ENCODE results near the gene CTSF. TPM values are rescaled to one million over a fixed set of nuclear protein-coding genes. Genes with fewer than 3 reads are reported as not detected.

CTSF gene
- total RNA-seq, 1 experiment from 2014 or later, result 11.8 TPM

- Mint-ChIP-seq H3K27ac (ENCODE audit: low read depth, unreplicated experiment) (no peak overlapping the region), H3K27me3 (ENCODE audit: insufficient read depth, unreplicated experiment) (no peaks in the 10 kb centered on the region), H3K36me3 (ENCODE audit: insufficient read depth, unreplicated experiment) (peaks cover 26% of the 10 kb centered on the region), H3K9me3 (ENCODE audit: unreplicated experiment) (no peaks in the 10 kb centered on the region), H3K4me3 (ENCODE audit: unreplicated experiment) (no peak overlapping the region), H3K4me1 (ENCODE audit: insufficient read depth, unreplicated experiment) (peaks cover 11% of the 10 kb centered on the region)
- ChIA-PET CTCF (interaction anchor here (1.4 kb wide), 1 partner anchor 30 kb away, joined by 3 read pairs; no protein-coding TSS in a partner anchor), POLR2A (interaction anchor here (1.8 kb wide), 1 partner anchor 16 kb away, joined by 6 read pairs; the partner anchor contains the start of gene RBM14)
- TF ChIP-seq CTCF (IDR thresholded peaks at IDR 0.05; ENCODE audit: unreplicated experiment), result no peak
- intact Hi-C loops (cut with micrococcal nuclease), result no loop called here
- DNase-seq (ENCODE audit: unreplicated experiment), result no peak
- BruUV-seq (replicated peaks), result no TSS peak
Observed at GRCh38 chr11:66600631-66601233, 32.3 kb upstream of the CTSF start.

DNA sequence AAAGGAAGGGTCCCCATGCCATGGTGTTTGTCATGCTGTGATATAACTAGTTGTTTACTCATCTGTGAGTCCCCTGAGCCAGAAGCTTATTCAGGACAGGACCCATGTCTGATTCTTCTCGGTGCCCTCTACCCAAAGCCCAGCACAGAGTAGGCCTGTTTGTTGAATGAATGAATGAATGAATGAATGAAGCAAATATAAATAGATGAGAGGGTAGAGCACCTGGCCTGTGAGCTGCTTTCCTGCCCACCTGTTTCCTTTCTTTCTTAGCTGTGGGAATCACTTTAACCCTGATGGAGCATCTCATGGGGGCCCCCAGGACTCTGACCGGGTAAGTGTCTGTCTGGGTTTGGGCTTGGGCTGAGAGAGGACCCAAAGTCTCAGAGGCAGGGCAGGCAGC is 31.8 kb upstream of the CTSF start:
- no TSS peak for BruUV-seq (replicated peaks)
- no peak for DNase-seq (ENCODE audit: unreplicated experiment)
- CTCF ChIA-PET, result interaction anchor here (0.6 to 1.4 kb wide), 2 partner anchors 31 to 43 kb away, joined by 3 read pairs; no protein-coding TSS in a partner anchor

DNA sequence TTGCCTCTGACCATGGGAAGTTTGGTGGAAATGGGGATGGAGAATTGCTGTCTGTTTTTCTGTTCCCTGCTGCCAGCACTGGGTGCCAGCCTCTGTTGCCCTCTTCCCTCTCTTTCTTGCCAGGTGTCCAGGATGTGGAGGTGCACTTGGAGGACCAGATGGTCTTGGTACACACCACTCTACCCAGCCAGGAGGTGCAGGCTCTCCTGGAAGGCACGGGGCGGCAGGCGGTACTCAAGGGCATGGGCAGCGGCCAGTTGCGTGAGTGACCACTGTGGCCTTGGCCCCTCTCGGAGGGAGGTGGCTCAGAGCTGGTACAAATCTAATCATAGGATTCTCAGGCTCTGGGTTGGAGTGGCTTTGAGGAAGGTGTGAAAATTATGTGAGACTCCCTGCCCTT is 30.6 kb upstream of the CTSF start:
- CTCF ChIA-PET, result interaction anchor here (0.6 kb wide), 1 partner anchor 9 kb away, joined by 3 read pairs; no protein-coding TSS in a partner anchor
- H3K4me1 Mint-ChIP-seq (ENCODE audit: insufficient read depth, unreplicated experiment), result peaks cover 11% of the 10 kb centered on the region
- intact Hi-C loops (cut with micrococcal nuclease), result no loop called here
- POLR2A ChIA-PET, result interaction anchor here (0.5 to 0.8 kb wide), 2 partner anchors 54 to 228 kb away, joined by 3 read pairs; partner anchors contain the start of gene ZDHHC24
- no peak overlapping the region for H3K27ac Mint-ChIP-seq (ENCODE audit: low read depth, unreplicated experiment)
- H3K36me3 Mint-ChIP-seq (ENCODE audit: insufficient read depth, unreplicated experiment), result peaks cover 10% of the 10 kb centered on the region
- H3K27me3 Mint-ChIP-seq (ENCODE audit: insufficient read depth, unreplicated experiment), result no peaks in the 10 kb centered on the region
- no TSS peak for BruUV-seq (replicated peaks)
- TF ChIP-seq CTCF (IDR thresholded peaks at IDR 0.05; ENCODE audit: unreplicated experiment), result no peak
- H3K4me3 Mint-ChIP-seq (ENCODE audit: unreplicated experiment), result no peak overlapping the region
- no peaks in the 10 kb centered on the region for H3K9me3 Mint-ChIP-seq (ENCODE audit: unreplicated experiment)
- no peak for DNase-seq (ENCODE audit: unreplicated experiment)

More for the DNA sequence above, 31.8 kb upstream of the CTSF start:
- peaks cover 11% of the 10 kb centered on the region for H3K4me1 Mint-ChIP-seq (ENCODE audit: insufficient read depth, unreplicated experiment)
- no peak for TF ChIP-seq CTCF (IDR thresholded peaks at IDR 0.05; ENCODE audit: unreplicated experiment)
- POLR2A ChIA-PET, result interaction anchor here (1.8 kb wide), 1 partner anchor 16 kb away, joined by 6 read pairs; the partner anchor contains the start of gene RBM14
- no peak overlapping the region for H3K4me3 Mint-ChIP-seq (ENCODE audit: unreplicated experiment)
- peaks cover 22% of the 10 kb centered on the region for H3K36me3 Mint-ChIP-seq (ENCODE audit: insufficient read depth, unreplicated experiment)
- intact Hi-C loops (cut with micrococcal nuclease), result no loop called here
- H3K27ac Mint-ChIP-seq (ENCODE audit: low read depth, unreplicated experiment), result no peak overlapping the region
- no peaks in the 10 kb centered on the region for H3K9me3 Mint-ChIP-seq (ENCODE audit: unreplicated experiment)
- H3K27me3 Mint-ChIP-seq (ENCODE audit: insufficient read depth, unreplicated experiment), result no peaks in the 10 kb centered on the region

DNA sequence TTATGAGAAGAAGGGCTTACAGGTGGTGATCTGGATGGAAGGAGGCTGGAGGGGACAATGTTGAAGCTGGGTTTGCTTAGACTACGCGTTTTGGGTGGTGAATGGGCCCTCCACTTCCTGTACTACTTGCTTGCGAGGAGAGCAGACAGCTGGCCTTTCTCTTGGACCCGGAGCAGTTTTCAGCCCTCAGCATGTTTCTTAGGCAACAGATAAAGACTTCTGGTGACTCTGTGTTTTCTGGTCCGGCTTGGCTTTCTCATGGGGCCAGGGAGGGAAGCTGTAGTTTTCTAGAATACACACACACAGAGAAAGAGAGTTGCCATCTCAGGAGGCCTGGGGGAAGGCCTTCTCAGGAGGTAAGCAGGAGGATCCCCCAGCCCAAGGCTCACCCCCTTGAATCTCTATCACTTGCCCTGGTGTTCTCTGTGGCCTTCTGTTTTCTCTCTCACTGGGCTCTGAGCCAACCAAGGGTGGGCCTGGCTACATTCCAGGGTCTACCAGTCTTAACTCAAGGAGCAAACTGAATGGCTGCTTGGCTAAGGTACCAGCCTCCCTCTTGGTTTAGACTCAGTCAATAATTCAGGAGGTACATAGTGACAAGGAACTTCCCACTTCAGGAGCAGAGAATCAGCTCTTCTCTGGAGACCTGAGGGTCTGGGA is 27.0 kb upstream of the CTSF start:
- no peaks in the 10 kb centered on the region for H3K9me3 Mint-ChIP-seq (ENCODE audit: unreplicated experiment)
- intact Hi-C loops (cut with micrococcal nuclease), result no loop called here
- H3K36me3 Mint-ChIP-seq (ENCODE audit: insufficient read depth, unreplicated experiment), result peaks cover 10% of the 10 kb centered on the region
- TF ChIP-seq CTCF (IDR thresholded peaks at IDR 0.05; ENCODE audit: unreplicated experiment), result no peak
- H3K27me3 Mint-ChIP-seq (ENCODE audit: insufficient read depth, unreplicated experiment), result no peaks in the 10 kb centered on the region
- H3K4me1 Mint-ChIP-seq (ENCODE audit: insufficient read depth, unreplicated experiment), result peaks cover 5% of the 10 kb centered on the region
- no peak overlapping the region for H3K4me3 Mint-ChIP-seq (ENCODE audit: unreplicated experiment)
- ChIA-PET POLR2A (interaction anchor here (0.8 to 5.2 kb wide), 4 partner anchors 12 to 49 kb away, joined by 4 to 38 read pairs (median 8); partner anchors contain the start of genes ACTN3, RBM14 and ZDHHC24), CTCF (interaction anchor here (0.6 to 1.3 kb wide), 2 partner anchors 12 to 17 kb away, joined by 3 read pairs; no protein-coding TSS in a partner anchor)
- no TSS peak for BruUV-seq (replicated peaks)
- H3K27ac Mint-ChIP-seq (ENCODE audit: low read depth, unreplicated experiment), result no peak overlapping the region
- DNase-seq (ENCODE audit: unreplicated experiment), result no peak

Data from MCF 10A (cell line).